Lower lobe of right lung (tissue), 2 donors: ENCODE results near the gene DSTN. TPM values are rescaled to one million over a fixed set of nuclear protein-coding genes. Genes with fewer than 3 reads are reported as not detected.

Experiments
- ATAC-seq, 2 donors: fragments of 200-7000 bp; cut with Tn5 transposase; one replicate each; pipeline ENCODE4 v1.9.1; 2020 to 2022; ENCODE audit warnings: mild to moderate bottlenecking in 2 of 2, moderate library complexity in 2 of 2
- DNase-seq: peaks from one replicate; pipeline ENCODE4 v3.0.0-alpha.2; 2020
- H3K27ac ChIP-seq: fragments of 200-600 bp; one replicate; pipeline ENCODE4 v1.8.0; 2022
- H3K27me3 ChIP-seq: fragments of 200-600 bp; one replicate; pipeline ENCODE4 v1.8.0; 2022; ENCODE audit warnings: low read depth
- H3K36me3 ChIP-seq: fragments of 200-600 bp; one replicate; pipeline ENCODE4 v1.8.0; 2022; ENCODE audit warnings: mild to moderate bottlenecking
- H3K4me1 ChIP-seq: fragments of 200-600 bp; one replicate; pipeline ENCODE4 v1.8.0; 2022
- H3K4me3 ChIP-seq: fragments of 200-600 bp; one replicate; pipeline ENCODE4 v1.8.0; 2022; ENCODE audit warnings: mild to moderate bottlenecking
- H3K9me3 ChIP-seq: fragments of 200-600 bp; one replicate; pipeline ENCODE4 v1.8.0; 2022
- intact Hi-C: fragments of 100-400 bp; cut with DNase I; formaldehyde crosslinking; loops from one replicate; pipeline ENCODE4 v1.11.0; 2022
- total RNA-seq: library from RNA; stranded (reverse); fragmentation: NEBNext Ultra II Directional; extraction: Animal tissue kit (Norgen Biotek cat#: 25700); gene quantifications from one replicate; pipeline ENCODE4 v1.2.1, GENCODE V29; 2021
- TF ChIP-seq, protein P1 (sequence below): fragments of 200-600 bp; IDR thresholded peaks from one replicate; pipeline ENCODE4 v1.8.0; 2022; ENCODE audit warnings: antibody characterized with exemption, mild to moderate bottlenecking
- donor health status: DM: no; HTN: yes; CAD: no; lungs with severe emphysema.

DSTN gene
- total RNA-seq, 1 donor from 2014 or later: 347 TPM

DNA sequence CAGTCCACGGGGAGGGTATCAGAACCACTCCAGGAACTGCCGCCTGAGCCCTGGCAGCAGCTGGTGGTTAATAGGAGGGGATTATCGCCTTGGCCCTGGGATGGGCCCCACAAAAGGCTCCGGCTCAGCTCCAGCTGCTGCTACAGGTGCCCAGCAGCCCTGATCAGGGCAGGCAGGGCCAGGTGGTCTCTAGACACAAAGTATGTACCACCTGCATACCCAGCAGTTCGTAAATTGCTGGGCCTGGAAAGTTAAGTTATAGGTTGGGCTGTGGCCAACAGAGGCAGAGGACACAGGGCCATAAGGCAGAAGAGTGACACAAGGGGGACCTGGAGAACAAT, 77.1 kb downstream of the DSTN start:
- peak; percentile 35 for DNase-seq

GRCh38 chr20:17647391-17648314, 77.8 kb downstream of the DSTN start:
- intact Hi-C loops: no loop called here
- TF ChIP-seq, protein P1, sequence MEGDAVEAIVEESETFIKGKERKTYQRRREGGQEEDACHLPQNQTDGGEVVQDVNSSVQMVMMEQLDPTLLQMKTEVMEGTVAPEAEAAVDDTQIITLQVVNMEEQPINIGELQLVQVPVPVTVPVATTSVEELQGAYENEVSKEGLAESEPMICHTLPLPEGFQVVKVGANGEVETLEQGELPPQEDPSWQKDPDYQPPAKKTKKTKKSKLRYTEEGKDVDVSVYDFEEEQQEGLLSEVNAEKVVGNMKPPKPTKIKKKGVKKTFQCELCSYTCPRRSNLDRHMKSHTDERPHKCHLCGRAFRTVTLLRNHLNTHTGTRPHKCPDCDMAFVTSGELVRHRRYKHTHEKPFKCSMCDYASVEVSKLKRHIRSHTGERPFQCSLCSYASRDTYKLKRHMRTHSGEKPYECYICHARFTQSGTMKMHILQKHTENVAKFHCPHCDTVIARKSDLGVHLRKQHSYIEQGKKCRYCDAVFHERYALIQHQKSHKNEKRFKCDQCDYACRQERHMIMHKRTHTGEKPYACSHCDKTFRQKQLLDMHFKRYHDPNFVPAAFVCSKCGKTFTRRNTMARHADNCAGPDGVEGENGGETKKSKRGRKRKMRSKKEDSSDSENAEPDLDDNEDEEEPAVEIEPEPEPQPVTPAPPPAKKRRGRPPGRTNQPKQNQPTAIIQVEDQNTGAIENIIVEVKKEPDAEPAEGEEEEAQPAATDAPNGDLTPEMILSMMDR: no peak
- H3K27me3 ChIP-seq: no peaks in the 10 kb centered on the region
- DNase-seq: peak; percentile 35
- ATAC-seq: no peak
- H3K27ac ChIP-seq: peak overlapping the region; percentile 33
- H3K4me1 ChIP-seq: peaks cover 69% of the 10 kb centered on the region
- H3K36me3 ChIP-seq: peaks cover 7% of the 10 kb centered on the region
- H3K9me3 ChIP-seq: no peaks in the 10 kb centered on the region
- H3K4me3 ChIP-seq: no peak overlapping the region

More for the DNA sequence above, 77.1 kb downstream of the DSTN start:
- TF ChIP-seq, protein P1: no peak
- Histone ChIP-seq H3K4me3 (no peak overlapping the region), H3K4me1 (peaks cover 65% of the 10 kb centered on the region), H3K9me3 (no peaks in the 10 kb centered on the region), H3K27ac (no peak overlapping the region), H3K27me3 (no peaks in the 10 kb centered on the region), H3K36me3 (peaks cover 14% of the 10 kb centered on the region)
- intact Hi-C loops: no loop called here
- no peak for ATAC-seq

DNA sequence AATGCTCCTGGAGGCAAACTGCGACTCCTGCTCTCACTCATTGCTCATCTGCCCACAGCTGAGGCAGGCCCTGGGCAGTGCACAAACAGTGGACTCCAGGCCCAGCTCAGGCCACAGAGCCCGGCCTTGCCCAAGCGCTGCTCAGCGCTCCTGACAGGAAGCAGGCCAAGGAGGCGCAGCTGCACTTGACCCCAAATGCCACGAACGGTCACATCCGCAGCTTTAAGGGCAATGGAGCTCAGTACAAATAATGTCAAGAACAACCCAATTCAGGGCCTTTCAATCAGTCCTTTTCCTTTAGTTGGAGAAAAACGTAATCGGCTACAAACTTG, 78.4 kb downstream of the DSTN start:
- peak; percentile 76 to 78 for ATAC-seq
- TF ChIP-seq, protein P1: no peak
- no peak overlapping the region for H3K4me3 ChIP-seq
- H3K27me3 ChIP-seq: no peaks in the 10 kb centered on the region
- H3K9me3 ChIP-seq: no peaks in the 10 kb centered on the region
- peaks cover 69% of the 10 kb centered on the region for H3K4me1 ChIP-seq
- peaks cover under 1% of the 10 kb centered on the region for H3K36me3 ChIP-seq
- intact Hi-C loops: no loop called here
- peak overlapping the region; percentile 33 for H3K27ac ChIP-seq
- peak; percentile 86 for DNase-seq

- peaks cover 66% of the 10 kb centered on the region for H3K4me1 ChIP-seq
- no peaks in the 10 kb centered on the region for H3K9me3 ChIP-seq
- peak; percentile 73 for DNase-seq
- H3K27me3 ChIP-seq: no peaks in the 10 kb centered on the region
- peak; percentile 74 to 78 for ATAC-seq
- H3K27ac ChIP-seq: peak overlapping the region; percentile 33
- H3K4me3 ChIP-seq: no peak overlapping the region
- intact Hi-C loops: no loop called here
- TF ChIP-seq, protein P1: peak; percentile 50
- peaks cover 2% of the 10 kb centered on the region for H3K36me3 ChIP-seq
These were observed 79.2 kb downstream of the DSTN start for GRCh38 chr20:17648791-17649730.

DNA sequence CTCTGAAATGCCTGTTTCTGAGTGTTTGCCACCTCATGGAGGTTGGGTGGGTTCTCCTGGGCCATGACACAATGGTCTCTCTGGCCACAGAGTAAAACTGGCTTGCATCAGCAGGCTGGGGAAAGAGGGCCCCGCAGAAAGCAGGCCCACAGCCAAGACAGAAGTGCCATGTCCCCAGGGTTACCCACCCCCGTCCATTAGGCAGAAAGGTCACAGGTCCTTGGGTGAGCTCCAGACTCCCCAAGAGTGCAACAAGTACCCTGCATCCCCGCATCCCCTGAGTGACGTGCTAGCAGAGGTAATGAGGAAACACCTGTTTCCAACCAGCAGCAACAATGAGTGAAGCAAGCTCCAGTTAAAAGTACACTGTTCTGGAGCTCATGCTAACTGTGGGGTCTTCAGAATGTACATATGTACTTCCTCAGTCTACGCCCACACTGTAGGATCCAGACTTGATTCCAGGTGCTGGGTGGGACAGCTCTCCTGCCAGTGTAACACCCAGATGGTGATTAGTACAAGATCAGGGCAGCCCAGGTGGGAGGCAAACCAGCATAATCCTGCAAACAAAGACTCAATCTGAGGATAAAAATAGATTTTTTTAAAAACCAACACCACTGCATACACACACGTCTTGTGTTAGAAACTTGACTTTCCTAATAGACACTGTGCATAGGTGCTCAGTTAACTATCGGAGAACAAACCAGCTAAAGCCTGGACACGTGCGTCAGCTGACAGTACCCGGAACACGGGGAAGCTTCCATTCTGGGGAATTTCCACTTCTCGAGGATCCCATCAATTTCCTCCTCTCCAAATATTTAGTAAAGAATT, 80.6 kb downstream of the DSTN start:
- Histone ChIP-seq H3K27ac (no peak overlapping the region), H3K27me3 (no peaks in the 10 kb centered on the region), H3K4me1 (peaks cover 67% of the 10 kb centered on the region), H3K4me3 (no peak overlapping the region), H3K9me3 (no peaks in the 10 kb centered on the region), H3K36me3 (peaks cover 12% of the 10 kb centered on the region)
- intact Hi-C loops: loop anchor here (10.0 kb wide), 1 partner anchor 244 kb away; no protein-coding TSS in a partner anchor
- TF ChIP-seq, protein P1: no peak
- ATAC-seq: peak in 1 of 2 donors; percentile 4
- DNase-seq: no peak
